ENCODE measurements around the gene TBL2.
"Not testable (repeated sequence)": the region's sequence is repeated elsewhere in the genome, so short reads cannot be mapped to it uniquely, and the experiment has no call there.

Gene TBL2

DNA sequence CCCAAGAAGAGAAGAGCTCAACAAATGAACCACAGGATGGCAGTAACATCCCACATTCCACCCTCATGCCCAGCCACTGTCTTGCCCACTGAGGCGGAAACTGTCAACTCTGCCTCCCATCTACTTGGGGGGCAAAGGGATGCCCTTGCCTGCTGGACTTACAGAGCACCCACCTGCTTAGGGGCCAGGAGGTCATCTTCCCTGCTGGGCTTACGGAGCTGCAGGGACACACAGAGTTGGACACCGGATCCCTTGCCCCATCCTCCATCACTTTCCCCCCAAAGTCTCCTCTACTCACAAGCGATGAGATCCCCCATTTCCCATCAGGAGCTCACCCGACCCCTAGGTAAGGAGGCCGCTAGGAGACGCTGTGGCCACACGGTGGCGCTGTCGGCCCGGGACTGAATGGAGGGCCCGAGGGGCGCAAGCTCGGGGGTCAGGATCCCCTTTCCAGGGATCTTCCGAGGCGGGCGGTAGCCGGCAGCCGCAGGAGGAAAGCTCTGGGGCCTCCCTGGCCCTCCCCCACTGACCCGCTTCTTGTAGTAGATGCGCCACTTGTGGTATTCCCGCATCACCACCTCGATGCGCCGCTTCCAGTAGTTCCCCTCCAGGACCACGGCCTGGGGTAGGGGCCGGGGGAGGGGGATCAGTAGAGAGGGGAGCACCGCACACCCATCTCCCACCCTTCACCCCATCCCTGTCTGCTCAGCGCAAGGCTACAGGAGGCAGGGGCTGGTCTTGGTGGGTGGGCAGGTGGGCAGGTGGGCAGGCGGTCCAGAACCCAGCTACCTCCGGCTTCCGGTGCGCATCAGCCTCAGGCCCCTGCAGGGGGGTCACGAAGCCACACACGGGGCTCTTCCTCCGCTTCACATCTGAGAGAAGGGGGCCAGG is 28.7 kb upstream of the TBL2 start:
- DNase-seq (ENCODE audit: low read depth in 1 of 2, low spot score in 1 of 2), result peak; percentile 54 to 56

GRCh38 chr7:73605601-73606220 is 27.3 kb upstream of the TBL2 start:
- no peak for DNase-seq (ENCODE audit: low read depth in 1 of 2, low spot score in 1 of 2)

DNA sequence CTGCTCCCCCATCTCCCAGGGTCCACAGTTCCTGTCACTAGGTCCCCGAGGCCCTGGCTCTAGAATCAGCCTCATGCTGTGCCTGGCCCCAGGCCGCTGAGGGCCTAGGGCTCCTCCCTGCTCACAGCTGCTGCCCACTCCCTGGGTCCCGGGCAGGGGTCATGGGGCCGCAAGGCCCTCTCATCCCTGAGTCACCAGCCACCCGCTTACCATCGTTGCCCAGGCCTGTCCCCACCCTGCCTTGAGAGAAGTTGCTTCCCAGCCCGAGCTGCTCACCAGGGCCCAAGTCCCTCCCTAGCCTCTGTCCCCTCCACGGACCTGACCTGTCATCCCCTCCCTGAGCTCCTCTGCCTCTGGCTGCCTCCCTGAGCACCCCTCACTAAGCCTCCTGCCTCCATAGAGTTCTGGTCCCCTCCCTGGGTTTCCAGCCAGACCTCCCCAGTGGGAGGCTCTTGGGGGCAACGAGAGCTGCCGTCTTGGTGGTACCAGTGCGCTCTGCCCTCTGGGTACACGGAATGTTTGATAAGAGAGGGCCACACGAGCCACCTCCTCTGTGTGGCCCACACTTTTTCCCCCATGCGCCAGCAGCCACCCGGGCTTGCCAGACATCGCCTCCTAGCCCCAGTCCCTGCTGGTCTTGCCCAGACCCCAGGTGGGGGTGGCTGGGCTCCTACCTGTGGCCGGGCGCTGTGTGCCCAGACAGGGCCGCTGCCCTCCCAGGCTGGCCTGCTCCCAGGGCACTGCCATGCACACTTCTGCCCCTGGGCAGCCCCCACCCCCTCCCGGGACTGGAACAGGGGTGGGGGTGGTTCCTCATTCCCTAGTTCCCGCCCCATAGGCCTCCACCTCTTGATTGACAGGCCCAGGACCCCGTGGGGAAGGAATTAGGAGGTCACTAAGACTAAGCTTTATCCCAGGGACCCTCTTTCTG is 24.6 kb upstream of the TBL2 start:
- DNase-seq (ENCODE audit: low read depth in 1 of 2, low spot score in 1 of 2), result no peak

GRCh38 chr7:73599916-73600315 is 21.5 kb upstream of the TBL2 start:
- DNase-seq (ENCODE audit: low read depth in 1 of 2, low spot score in 1 of 2), result no peak

- no peak for DNase-seq (ENCODE audit: low read depth in 1 of 2, low spot score in 1 of 2)
Measured at GRCh38 chr7:73599151-73599882, 20.9 kb upstream of the TBL2 start.

DNA sequence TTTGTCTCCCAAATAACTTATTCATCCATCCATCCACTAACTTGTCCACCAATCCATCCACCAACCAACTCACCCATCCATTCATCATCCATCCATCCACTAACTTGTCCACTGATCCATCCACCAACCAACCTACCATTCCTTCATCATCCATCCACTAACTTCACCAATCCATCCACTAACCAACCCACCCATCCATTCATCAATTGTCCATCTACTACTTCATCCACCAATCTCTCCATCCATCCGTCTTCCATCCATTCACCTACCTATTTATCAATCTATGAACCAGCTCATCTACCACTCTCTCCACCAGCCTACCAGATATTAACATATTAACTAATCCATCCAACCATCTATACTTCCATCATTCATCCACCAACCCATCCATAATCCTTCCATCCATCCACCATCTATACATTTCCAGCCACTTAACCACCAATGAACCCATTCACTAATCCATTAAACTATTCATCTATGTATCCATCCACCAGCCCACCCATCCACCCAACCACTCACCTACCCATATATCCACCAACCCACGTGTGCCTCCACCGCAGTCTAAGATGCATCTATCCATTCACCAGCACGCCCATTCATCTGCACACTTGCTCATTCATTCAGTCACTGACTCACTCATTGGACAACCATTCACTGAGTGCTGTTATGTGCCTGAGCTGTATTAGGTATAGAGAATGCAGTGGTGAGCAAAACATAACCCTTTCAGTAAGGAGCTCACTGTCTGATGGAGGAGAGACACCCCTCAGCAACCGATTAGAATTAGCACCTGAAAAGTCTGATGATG is 19.8 kb upstream of the TBL2 start:
- no peak for DNase-seq (ENCODE audit: low read depth in 1 of 2, low spot score in 1 of 2)

GRCh38 chr7:73596191-73597065 is 18.0 kb upstream of the TBL2 start:
- DNase-seq (ENCODE audit: low read depth in 1 of 2, low spot score in 1 of 2), result no peak

DNA sequence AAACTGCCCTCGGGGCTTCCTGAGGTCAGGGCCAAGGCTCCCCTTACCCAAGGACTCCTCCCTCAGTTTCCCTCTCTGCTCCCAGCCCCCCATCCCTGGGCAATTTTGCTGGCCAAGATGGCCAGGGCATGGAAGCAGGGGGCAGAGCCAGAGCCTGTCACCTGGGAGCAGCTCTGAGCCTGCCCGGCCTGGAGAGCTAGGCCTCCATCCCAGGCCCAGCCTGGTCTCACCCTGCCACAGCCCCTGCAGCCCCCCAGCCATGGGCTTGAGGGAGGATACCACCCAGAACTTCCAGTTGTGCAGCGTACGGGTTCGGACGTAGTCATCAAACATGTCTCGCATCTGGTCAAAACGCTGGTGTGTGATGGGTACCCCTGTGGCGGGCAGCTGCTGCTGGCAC is 17.0 kb upstream of the TBL2 start:
- DNase-seq (ENCODE audit: low read depth in 1 of 2, low spot score in 1 of 2), result no peak

DNA sequence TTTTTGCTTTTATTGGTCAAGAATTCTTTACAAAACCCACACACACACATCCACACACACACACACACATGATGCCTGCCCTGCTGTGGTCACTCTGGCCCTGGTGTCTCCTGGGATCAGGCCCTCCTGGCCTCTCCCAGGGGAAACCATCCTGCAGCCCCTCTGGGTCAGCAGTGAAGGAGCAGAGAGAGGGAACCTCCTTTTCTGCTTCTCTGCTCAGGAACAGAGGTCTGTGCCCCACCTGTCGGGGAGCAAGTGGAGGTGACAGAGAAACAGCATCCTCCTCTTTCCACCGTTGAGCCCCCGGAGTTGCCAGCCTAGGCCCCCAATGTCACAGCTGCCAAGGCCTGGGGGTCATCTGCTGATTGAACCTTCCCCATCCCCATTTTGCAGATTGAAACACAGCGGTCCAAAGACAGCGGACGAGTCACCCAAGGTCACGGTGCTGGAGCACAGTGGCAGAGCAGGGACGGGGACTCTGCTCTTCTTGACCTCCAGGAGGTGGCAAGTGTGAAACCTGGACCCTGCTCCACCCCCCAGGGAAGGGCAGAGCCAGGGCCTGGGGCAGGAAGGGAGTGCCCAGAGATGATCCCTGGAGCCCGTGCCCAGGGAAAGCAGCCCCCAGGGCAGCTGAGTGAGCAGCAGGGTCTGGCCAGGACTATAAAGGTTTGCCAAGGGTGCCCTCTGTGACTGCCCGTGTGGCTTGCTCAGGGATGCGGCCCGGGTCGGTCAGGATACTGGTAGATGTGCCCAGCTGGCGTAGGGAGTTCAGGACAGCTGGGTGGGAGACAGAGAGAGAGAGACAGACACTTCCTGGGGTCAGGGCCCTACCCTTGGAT is 15.0 kb upstream of the TBL2 start:
- no peak for DNase-seq (ENCODE audit: low read depth in 1 of 2, low spot score in 1 of 2)

DNA sequence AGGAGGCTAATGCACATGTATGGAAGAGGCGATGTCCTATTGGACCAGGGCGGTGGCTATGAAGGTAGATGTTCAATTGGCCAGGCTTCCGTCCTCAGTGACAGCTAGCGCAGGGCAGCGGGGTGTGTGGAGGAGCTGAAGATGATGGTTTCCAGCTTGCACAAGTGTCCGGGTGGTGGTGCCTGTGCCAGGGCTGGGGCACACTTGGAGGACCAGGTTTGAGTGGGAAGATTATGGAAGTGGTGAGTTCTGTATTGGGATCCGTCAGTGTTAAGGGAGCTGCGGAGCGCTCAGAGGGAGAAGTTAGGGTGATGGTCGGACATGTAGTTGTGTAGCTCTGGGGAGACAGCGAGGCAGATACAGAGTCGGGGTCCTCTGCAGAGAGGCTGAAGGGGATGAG is 8.5 kb upstream of the TBL2 start:
- no peak for DNase-seq (ENCODE audit: low read depth in 1 of 2, low spot score in 1 of 2)

DNA sequence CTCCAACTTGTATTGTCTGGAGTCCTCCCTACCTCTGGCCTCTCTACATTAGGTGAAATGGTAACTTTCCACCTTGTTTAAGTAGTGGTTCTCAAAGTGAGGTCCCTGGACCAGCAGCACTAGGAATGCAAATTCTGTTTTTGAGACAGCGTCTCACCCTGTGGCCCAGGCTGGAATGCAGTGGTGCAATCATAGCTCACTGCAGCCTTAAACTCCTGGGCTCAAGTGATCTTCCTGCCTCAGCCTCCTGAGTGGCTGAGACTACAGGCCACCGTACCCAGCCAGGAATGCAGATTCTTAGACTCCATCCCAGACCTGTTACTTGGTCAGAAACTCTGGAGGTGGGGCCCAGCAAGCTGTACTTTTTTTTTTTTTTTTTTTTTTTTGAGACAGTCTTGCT is 6.8 kb upstream of the TBL2 start:
- no peak for DNase-seq (ENCODE audit: low read depth in 1 of 2, low spot score in 1 of 2)

DNA sequence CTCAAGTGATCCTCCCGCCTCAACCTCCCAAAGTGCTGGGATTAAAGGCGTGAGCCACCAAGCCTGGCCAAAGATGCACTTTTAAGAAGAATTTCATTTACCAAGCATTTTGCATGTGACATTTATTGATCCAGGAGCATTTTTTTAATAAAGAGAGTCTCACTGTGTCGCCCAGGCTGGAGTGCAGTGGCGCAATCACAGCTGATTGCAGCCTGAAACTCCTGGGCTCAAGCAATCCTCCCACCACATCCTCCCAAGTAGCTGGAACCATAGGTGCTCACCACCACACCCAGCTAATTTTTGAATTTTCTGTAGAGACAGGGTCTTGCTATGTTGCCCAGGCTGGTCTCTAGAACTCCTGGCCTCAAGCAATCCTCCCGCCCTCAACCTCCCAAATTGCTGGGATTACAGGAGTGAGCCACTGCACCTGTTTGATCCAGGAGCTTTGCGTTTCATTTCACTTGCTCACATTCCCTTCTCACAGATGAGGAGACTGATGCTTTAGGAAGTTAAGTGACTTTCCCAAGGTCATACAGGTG is 4.4 kb upstream of the TBL2 start:
- no peak for DNase-seq (ENCODE audit: low read depth in 1 of 2, low spot score in 1 of 2)

DNA sequence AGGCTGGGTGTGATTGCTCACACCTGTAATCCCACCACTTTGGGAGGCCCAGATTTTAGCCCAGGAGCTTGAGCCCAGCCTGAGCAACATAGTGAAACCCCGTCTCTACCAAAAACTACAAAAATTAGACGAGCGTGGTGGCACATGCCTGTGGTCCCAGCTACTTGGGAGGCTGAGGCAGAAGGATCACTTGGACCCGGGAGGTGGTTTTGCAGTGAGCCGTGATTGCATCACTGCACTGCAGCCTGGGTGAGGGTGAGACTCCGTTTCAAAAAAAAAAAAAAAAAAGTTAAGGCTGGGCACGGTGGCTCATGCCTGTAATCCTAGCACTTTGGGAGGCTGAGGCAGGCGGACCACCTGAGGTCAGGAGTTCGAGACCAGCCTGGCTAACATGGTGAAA is 2.6 kb upstream of the TBL2 start:
- not testable (repeated sequence) for DNase-seq (ENCODE audit: low read depth in 1 of 2, low spot score in 1 of 2)

GRCh38 chr7:73577627-73578341 is 595 bp downstream of the TBL2 start:
- DNase-seq (ENCODE audit: low read depth in 1 of 2, low spot score in 1 of 2), result no peak

- no peak for DNase-seq (ENCODE audit: low read depth in 1 of 2, low spot score in 1 of 2)
Measured at GRCh38 chr7:73573791-73574190, 4.6 kb downstream of the TBL2 start.

DNA sequence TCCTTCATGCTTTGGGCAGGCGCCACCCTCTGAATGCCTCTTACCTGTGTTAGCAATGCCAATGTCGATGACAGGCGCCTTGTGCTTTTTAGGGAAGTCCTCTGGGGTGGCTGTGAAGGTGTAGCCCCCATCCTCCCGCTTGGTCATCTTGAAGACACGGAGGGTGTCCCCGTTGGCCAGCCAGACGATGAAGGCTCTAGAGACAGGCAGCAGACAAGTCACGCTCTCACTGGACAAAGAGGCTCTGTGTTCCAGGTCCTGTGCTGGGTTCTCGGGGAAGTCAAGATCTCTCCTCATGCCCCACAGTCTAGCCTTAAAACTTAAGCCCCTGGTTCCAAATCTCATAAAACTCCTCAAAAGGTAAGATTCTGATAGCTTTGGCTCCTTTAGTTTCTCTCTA is 5.1 kb downstream of the TBL2 start:
- DNase-seq (ENCODE audit: low read depth in 1 of 2, low spot score in 1 of 2), result no peak

- DNase-seq (ENCODE audit: low read depth in 1 of 2, low spot score in 1 of 2), result no peak
Measured at GRCh38 chr7:73572767-73573186, 5.6 kb downstream of the TBL2 start.
